Body of pancreas (tissue), 4 donors: Measurements from ENCODE around the gene MYO16.

ENCODE experiments used
- POLR2A ChIP-seq, 3 donors: fragments of 450-650 bp; IDR thresholded peaks; one replicate each; pipeline ENCODE4 v1.6.1; 2016; ENCODE audit warnings: antibody characterized with exemption in 3 of 3, mild to moderate bottlenecking in 2 of 3
- TF ChIP-seq, protein P1 (sequence below), 7 experiments: fragments of 450-650 bp in 4 of 7; fragments of 200-600 bp in 3 of 7; sonication (generic) in 3 of 7; IDR thresholded peaks; one replicate each; pipeline ENCODE4 v1.5.1; 2016 to 2019; ENCODE audit warnings: antibody characterized with exemption in 7 of 7

- TF ChIP-seq, protein P1, sequence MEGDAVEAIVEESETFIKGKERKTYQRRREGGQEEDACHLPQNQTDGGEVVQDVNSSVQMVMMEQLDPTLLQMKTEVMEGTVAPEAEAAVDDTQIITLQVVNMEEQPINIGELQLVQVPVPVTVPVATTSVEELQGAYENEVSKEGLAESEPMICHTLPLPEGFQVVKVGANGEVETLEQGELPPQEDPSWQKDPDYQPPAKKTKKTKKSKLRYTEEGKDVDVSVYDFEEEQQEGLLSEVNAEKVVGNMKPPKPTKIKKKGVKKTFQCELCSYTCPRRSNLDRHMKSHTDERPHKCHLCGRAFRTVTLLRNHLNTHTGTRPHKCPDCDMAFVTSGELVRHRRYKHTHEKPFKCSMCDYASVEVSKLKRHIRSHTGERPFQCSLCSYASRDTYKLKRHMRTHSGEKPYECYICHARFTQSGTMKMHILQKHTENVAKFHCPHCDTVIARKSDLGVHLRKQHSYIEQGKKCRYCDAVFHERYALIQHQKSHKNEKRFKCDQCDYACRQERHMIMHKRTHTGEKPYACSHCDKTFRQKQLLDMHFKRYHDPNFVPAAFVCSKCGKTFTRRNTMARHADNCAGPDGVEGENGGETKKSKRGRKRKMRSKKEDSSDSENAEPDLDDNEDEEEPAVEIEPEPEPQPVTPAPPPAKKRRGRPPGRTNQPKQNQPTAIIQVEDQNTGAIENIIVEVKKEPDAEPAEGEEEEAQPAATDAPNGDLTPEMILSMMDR (IDR thresholded peaks at IDR 0.05), result no peak
- no peak for TF ChIP-seq POLR2A (IDR thresholded peaks at IDR 0.05)
Observed at GRCh38 chr13:109160357-109160756, 530.9 kb downstream of the MYO16 start.
